Measurements from ENCODE around the gene MRPL42.
"Not testable (repeated sequence)": the region's sequence is repeated elsewhere in the genome, so short reads cannot be mapped to it uniquely, and the experiment has no call there.

The MRPL42 gene

DNA sequence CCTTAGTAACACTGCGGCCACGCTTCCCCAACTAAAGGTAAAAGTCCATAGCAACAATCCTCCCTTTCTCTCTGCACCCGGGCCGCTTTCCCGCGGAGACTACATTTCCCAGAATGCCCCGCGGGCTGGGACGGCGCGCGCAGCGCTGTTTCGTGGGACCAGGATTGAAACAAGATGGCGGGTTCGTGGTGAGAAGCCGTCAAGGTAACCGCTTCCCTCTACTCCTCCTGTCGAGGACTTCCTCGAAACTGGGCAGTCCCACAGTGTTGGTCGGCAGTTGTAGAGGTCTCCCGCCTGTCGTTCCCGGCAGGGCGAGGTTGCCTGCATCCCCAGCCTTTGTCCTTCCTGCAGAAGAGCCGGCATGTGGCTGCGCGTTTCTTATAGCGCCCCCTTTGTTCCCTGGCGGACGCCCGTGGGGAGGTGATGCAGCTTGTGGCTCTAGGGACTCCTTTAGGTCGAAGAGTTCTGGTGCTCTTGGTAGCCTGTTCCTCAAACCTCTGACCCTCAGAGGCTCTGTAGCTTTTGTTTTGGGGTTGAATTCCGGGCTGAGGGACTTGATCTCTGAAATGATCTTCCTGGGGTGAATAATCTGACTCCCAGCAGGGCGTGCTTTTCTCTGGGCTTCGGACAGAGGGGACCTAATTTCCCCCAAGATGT is at the start of gene MRPL42:
MRPL42 (plus strand) TSS at position 164 of the 657 bp plus-strand sequence. CDS start 1,772 bp downstream, outside the sequence.
- DNase-seq, result peak; percentile 90

DNA sequence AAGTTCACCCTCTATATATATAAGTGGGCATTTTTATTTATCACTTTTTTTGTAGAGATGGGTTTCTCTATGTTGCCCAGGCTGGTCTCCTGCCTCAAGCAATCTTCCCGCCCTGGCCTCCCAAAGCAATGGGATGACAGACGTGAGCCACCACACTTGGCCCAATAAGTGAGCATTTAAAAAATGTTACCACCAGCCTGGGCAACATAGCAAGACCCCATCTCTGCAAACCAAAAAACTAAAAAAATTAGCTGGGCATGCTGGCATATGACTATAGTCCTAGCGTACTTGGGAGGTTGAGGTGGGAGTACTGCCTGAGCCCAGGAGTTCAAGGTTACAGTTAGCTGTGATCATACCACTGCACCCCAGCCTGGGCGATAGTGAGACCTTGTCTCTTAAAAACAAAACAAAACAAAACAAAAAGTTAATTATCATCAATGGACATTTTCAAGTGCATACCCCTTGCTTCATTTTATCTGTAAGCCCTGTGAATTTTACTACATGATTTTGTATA is 49.3 kb upstream of the MRPL42 start:
- DNase-seq, result no peak

DNA sequence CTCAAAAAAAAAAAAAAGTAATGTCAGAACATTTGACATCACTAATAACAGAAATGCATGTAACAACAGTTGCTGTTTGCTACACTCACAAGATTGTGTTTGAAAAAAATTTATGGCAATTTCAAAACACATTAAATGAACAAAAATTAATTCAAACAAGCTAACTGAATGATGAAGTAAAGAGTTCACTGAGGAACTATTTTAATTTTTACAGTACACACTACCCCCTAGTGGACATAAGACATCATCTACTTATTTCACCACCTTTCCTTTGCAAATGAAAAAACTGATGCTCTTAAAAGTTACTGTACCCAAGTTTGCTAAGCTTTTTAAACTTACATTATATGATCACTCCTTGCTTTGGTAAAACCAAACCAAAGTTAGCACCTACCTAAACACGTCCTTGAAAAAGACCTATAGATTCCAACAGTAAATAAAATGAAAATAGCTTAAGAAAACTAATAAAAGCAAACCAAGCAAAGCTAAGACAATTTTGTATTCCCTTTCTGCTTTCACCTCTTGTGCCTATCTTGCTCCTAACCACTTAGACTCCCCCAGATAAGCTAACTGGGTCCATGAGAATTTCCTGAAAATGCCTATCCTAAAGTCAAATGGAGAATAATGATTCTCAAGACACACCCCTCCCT is 47.8 kb upstream of the MRPL42 start:
- peak; percentile 40 for DNase-seq

DNA sequence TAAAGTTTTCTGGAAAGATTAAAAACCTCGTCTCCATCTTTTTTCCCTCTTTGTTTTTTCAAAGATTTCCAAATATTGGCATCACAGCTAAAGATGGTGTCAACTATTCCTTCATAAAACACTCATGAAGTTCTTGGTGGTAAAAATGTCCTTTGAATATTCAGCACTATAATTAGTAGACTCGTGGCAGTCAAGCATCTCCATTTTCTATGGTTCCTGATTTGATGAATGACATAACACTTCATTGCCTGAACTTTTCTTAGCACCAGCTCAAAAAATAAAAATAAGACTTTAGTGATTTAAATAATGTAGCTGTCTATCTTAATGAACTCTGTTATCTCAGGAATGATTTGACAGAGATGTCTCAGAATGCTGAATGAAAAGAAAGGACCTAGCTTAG is 45.3 kb upstream of the MRPL42 start:
- DNase-seq, result no peak

DNA sequence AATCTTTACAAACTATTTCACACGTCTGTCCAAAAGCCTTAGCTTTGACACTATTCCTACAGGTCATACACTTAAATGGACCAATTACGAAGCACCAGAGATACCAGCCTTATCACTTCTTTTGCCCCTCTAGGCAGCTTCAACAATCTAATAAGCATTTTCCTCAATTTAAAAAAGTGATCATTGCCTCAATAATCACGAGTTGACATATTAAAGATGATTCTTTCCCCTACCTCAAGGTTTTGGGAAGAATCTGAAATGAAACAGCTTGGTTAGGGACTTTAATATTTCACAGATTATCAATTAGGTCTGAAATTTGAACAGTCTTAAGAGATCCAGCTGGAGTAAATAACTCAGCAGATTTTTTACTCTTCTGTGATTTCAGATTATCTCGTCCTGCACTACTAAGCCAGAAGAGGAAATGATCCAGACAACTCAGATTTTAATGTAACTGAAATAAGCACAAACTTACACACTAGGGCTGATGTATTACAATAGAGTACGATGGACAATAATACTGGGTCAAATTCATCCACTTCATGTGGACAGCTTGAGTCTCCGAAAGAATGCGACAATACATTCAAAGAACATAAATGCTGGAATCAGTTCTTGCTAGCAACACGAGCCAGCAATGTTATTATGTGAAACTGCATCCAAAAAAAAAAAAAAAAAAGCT is 41.4 kb upstream of the MRPL42 start:
- no peak for DNase-seq

DNA sequence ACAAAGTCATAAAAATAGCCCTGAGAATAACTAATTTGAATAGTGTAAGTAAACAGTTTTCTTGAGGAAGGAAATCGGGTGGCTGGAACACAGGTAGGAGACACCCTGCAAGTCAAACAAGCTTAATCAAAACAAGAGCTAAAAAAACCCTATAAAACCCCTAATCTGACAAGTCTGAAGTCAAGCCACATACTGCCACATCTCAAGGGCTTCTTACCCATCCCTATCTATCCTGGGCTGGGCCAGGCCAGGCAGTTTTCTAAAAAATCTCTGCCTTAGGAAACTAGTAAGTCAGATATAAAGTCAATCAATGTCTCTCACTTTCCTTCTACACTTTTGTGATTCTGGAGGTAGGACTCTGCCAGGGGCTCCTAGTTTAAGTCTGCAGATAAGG is 40.9 kb upstream of the MRPL42 start:
- DNase-seq, result no peak

DNA sequence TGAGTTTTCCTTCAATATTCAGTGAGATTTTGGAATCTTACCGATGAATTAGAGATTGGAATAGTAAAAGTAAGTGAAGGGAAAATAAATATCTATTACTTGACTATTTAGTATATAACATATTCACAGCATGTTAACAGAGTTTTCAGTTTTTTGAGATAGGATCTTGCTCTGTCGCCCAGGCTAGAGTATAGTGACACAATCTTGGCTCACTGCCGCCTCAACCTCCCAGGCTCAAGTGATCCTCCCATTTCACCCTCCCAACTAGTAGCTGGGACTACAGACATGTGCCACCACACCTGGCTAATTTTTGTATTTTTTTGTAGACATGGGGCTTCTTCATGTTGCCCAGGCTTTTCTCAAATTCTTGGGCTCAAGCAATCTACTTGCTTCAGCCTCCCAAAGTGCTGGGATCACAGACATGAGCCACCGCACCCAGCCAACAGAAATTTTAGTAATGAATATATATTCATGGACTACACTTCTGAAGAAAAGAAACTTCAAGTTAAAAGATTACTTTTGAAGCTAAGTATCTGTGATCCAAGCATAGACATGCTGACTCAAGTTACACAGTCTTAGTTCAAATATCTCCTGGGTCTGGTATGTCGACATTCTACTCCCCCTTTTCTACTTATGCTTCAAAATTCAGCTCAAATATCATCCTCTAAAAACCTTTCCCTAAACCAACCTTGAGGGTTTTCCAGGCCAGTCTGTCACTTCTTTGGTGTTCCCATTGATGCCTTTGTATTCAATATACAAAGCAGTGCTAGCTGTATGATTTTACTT is 39.3 kb upstream of the MRPL42 start:
- no peak for DNase-seq

DNA sequence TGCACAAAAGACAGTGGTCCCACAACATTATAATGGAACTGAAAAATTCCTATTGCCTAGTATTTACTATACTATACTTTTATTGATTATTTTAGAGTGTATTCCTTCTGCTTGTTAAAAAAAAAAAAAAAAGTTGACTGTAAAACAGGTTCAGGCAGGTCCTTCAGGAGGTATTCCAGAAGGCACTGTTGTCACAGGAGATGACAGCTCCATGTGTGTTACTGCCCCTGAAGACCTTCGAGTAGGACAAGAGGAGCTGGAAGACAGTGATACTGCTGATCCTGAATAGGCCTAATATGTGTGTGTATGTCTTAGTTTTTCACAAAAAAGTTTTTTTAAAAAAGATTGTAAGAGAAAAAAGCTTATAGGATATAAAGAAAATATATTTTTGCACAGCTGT is 37.9 kb upstream of the MRPL42 start:
- DNase-seq, result no peak

DNA sequence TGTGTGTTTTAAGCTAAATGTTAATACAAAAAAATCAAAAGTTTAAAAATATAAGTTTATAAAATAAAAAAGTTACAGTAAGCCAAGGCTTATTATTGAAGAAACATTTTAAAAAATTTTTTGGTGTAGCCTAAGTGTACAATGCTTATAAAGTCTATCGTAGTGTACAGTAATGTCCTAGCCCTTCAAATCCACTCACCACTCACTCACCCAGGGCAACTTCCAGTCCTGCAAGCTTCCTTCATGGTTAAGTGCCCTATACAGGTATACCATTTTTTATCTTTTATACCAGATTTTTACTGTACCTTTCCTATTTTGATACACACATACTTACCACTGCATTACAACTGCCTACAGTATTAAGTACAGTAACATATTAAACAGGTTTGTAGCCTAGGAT is 37.5 kb upstream of the MRPL42 start:
- no peak for DNase-seq

DNA sequence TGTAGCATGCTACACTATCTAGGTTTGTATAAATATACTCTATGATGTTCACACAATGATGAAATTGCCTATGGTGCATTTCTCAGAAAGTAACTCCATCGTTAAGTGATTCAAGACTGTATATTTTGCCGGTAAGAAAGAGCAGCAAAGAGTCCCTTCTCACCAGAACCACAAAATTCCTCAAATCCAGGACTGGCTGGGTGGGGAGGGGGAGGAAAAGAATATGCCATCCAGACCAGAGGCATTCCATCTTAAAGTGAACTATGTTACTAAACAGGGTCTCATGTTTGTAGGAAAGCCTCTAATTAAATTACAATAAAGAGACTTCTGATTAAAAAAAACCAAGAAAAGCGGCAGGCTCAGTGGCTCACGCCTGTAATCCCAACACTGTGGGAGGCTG is 37.0 kb upstream of the MRPL42 start:
- DNase-seq, result no peak

DNA sequence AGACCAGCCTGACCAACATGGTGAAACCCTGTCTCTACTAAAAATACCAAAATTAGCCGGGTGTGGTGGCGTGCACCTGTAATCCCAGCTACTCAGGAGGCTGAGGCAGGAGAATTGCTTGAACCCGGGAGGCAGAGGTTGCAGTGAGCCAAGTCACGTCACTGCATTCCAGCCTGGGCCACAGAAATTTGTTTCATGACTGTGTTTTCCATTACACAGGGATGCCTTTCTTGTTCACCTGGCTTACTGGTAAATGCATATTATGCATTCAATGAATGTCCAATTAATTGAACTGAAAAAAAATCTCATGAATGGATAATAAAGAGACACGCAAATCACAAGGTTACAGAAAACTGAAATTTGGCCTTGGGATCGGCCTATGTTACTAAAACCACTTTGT is 35.3 kb upstream of the MRPL42 start:
- not testable (repeated sequence) for DNase-seq

DNA sequence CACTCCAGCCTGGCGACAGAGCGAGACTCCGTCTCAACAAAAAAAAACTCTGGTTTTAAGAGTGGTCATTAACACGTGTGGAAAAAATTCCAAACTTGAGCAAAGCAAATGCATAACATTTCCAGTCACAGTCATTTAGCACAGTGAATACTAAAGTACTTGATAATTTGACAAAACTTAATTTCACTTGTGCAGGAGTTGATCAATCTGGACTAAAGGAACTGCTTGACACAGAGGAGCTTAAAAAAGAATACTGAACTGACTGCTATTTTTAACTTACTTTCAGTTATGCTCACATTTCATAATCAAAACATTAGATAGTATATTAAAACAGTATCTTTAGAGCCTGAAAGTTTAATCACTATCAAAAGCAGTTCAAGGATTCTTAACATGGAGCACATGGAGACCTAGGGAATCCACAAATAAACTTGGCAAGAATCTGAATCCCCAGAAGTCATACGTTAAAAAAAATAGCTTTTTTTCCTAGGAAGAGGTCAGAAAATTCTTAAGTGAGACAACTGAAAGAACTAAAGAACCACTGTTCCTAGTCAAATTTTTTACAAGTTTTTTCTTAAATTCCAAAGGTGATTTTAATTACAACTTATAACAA is 33.0 kb upstream of the MRPL42 start:
- no peak for DNase-seq

DNA sequence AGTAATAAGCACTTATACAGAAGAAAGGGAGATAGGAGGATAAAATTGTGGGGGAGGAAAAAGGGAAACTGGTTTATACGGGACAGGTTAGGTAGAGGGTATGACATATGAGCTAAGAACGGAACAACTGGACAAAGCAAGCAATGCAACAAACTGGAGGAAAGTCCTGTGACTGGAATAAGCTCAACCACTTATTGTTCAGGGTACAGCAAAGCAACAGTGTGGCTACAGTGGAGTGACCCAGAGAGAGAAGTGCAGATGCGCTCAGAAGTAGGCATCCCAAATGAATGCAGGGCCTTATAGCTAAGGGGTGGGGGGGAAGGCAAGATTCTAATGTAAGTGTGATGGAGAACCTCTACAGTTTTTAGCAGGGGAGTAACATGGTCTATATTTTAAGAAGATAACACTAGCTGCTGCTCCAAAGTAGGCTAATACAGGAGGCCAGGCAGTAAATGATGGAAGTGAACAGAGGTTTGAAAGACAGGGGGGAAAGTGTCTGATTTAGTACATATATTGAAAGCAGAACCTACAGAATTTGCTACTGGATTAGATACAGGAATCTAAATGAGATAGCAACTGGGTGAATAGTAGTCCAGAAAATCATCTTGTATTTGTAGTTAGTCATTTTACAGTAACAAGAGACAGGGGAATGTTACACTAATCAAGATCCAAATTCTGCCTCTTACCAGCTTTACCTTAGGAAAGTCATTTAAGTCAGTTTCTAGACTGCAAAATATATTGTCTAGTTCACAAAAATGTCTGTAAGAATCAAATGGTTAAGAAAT is 28.9 kb upstream of the MRPL42 start:
- DNase-seq, result no peak

DNA sequence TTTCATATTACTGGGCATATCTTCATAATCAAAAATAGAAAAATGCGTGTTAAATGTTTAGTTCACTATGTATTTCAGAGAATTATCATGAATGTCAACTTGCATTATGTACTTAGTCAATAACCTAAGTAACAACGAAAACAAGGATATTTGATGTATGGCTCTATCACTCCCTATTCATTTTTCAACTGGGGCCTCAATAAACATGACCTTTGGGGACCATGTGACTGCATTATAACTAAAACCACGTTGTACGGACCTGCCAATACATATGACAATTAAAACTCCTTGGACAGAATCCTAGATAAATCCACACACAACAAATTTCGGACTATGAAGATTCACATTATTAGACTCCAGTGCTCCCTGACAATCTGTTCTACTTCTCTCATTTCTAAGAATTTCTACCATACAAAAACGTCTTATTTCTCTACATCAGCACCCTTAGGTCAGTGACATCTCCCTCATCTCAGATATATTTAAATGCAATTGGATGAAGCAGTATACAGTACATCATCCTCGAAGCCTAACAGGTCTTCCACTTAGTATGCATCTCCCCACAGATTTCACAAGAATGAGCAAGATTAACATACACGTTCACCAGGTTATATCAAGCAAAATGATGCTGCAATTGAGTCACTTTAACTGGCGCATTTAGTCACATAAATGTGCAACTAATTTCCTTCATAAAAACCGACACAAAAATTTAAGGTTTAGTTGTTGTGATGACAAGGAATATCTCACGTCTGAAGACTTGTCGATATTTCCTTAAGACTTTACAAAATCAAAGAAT is 27.1 kb upstream of the MRPL42 start:
- no peak for DNase-seq

DNA sequence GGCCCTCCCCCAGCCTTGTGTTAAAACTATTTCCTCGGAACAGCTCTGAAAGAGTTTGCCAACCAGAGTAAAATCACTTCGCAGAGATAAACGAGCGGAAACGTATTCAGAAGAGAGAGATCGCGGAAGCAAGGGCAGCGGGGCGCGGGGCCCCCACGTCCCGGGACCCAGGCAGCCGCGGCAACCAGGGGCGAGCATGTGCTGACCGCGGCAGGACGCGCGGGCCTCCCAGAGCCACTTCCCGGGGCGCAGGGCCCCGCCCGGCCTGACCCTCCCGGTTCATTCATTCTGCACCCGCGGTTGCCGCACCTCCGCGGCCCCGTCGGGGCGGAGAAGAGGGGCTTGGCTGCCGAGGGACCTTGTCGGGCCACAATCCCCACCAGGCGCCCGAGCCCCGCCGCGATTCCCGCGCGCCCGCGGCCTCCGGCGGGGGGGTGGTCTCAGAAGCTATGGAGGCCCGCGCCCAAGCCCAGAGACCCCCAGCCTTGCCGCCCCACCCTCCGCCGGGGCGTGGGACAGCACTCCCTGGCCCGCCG is 26.2 kb upstream of the MRPL42 start:
- no peak for DNase-seq

DNA sequence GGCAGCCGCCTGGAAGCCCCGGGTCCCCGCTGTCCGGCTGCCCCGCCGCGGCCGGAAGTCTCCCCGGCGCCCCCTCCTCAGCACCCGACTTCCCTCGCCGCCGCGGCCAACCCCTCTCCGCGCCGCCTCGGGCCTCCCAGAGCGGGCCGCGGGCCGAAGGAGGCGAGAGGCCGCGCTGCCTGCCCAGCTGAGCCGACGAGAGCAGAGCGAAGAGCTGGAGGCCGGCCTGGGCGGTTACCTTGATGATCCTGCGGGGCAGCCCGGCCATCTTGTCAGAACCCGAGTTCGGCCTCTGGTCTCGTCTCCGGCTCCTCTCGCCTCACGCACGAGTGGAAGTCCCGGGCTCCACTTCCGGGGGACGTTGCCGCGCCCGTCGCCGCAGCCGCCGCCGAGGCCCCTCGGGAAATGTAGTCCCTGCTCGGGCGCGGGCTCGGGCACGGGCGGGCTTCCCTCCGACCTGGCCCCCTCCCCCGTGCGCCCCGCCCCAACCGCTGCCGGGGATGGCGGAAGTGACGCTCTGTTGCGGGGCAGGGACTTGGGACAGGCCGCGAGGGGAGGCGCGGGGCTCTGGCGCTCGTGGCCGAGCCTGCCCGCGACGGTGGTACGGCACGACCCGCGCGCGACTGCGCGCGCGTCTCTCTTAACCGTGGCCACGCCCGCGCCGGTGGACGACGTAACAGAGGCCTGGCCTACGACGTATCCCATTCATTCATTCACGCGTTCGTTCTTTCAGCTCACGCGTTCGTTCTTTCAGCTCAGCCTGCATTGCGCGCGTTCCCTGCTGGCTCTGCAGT is 25.5 kb upstream of the MRPL42 start, which contains the start of gene UBE2N:
UBE2N (minus strand) TSS at position 331 of the 794 bp plus-strand sequence; CDS start at position 268, 63 bp downstream.
- DNase-seq, result peak; percentile 95

DNA sequence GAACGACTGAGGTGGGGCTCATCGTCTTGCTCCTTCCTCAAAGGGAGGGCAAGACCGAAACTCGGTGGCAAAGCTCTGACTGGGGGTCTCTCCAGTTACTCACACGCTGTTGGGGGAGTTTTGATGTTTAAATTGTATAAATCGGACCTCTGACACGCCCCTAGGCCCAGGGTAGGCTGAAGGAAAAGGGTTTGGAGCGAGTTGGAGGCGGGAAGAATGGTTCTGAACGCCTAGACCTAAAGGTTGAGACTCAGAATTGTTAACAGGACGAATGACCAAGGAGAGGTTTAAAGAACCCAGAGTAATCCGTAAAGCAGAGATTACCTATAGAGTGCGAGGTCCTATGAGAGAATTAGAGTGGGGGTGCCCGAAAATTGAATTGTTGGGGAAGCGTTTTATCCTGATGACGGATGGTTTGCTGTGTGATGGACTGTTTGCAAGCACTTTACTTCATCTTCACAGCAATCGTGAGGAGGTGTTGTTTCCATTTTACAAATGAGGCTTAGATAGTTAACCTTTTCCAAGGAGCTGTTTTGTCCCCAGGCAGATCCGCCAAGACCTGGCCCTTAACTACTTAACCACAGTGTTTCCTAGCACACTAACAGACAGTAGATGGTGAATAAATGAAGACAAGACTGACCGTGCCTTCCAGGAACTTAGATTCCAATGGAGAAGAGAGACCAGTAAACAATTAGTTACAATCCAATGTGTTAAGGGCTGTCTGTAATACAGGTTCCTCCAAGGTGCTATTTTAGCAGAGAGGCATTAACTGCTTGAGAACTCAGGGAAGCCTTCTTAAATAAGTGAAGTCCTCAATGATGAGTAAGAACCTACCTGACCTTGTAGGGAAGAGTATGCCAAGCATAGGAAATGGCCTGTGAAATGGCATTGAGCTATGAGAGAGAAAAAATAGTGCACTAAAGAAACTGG is 24.6 kb upstream of the MRPL42 start:
- DNase-seq, result no peak

DNA sequence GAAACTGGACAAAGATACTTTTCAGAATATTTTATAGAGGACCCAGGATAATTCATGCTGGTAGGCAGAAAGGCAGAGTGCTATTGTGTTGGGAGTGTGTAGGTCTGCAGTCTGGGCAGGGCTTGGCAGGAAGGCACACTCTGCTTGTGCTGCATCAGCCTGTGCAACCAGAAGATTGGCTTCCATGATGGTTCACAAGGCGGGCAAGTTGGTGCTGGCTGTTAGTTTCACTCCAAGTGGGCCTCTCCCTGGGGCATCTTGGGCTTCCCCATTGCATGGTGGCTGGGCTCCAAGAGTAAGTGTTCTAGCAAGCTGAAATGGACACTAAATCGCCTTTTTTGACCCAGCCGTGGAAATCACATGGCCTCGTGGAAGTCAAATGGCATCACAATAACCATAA is 23.7 kb upstream of the MRPL42 start:
- no peak for DNase-seq

Data from NCI-H2227 treated with DMSO at 0.1 percent for 48 hours (cell line).